AG09319 (cell line): ENCODE results near the gene LRRC55.

Experiments used
- DNase-seq: peaks from one replicate; pipeline ENCODE4 v3.0.0-alpha.2; 2010; ENCODE audit warnings: low read depth; ENCODE audit errors: extremely low read depth
- CTCF ChIP-seq: IDR thresholded peaks from 2 replicates; pipeline ENCODE4 v1.5.1; 2011; ENCODE audit warnings: low read depth, mild to moderate bottlenecking, inconsistent platforms, low read length, moderate library complexity

LRRC55 gene

GRCh38 chr11:57182896-57183295, 1.1 kb downstream of the LRRC55 start:
- no peak for TF ChIP-seq CTCF
- no peak for DNase-seq

- no peak for DNase-seq
- TF ChIP-seq CTCF: no peak
Measured at GRCh38 chr11:57190548-57190947, 8.8 kb downstream of the LRRC55 start.

GRCh38 chr11:57191311-57192219, 9.8 kb downstream of the LRRC55 start:
- no peak for TF ChIP-seq CTCF
- DNase-seq: no peak

GRCh38 chr11:57192316-57192715, 10.6 kb downstream of the LRRC55 start:
- no peak for DNase-seq
- TF ChIP-seq CTCF: no peak

- DNase-seq: no peak
- TF ChIP-seq CTCF: no peak
Measured at GRCh38 chr11:57196596-57196995, 14.8 kb downstream of the LRRC55 start.

GRCh38 chr11:57197762-57198161, 16.0 kb downstream of the LRRC55 start:
- no peak for TF ChIP-seq CTCF

GRCh38 chr11:57199330-57199729, 17.6 kb downstream of the LRRC55 start:
- TF ChIP-seq CTCF: no peak
- DNase-seq: no peak

More at GRCh38 chr11:57197762-57198161, 16.0 kb downstream of the LRRC55 start:
- no peak for DNase-seq
